AG09319 (cell line): ENCODE data around the gene HOXD10.

Experiments used
- DNase-seq: peaks from one replicate; pipeline ENCODE4 v3.0.0-alpha.2; 2010; ENCODE audit warnings: low read depth; ENCODE audit errors: extremely low read depth
- TF ChIP-seq, protein P1 (sequence below): IDR thresholded peaks from 2 replicates; pipeline ENCODE4 v1.5.1; 2011; ENCODE audit warnings: low read depth, mild to moderate bottlenecking, inconsistent platforms, low read length, moderate library complexity

Gene HOXD10

GRCh38 chr2:176107731-176108181, 8.8 kb upstream of the HOXD10 start:
- TF ChIP-seq, protein P1, sequence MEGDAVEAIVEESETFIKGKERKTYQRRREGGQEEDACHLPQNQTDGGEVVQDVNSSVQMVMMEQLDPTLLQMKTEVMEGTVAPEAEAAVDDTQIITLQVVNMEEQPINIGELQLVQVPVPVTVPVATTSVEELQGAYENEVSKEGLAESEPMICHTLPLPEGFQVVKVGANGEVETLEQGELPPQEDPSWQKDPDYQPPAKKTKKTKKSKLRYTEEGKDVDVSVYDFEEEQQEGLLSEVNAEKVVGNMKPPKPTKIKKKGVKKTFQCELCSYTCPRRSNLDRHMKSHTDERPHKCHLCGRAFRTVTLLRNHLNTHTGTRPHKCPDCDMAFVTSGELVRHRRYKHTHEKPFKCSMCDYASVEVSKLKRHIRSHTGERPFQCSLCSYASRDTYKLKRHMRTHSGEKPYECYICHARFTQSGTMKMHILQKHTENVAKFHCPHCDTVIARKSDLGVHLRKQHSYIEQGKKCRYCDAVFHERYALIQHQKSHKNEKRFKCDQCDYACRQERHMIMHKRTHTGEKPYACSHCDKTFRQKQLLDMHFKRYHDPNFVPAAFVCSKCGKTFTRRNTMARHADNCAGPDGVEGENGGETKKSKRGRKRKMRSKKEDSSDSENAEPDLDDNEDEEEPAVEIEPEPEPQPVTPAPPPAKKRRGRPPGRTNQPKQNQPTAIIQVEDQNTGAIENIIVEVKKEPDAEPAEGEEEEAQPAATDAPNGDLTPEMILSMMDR: no peak
- DNase-seq: no peak

GRCh38 chr2:176109192-176109901, 7.2 kb upstream of the HOXD10 start:
- DNase-seq: no peak
- TF ChIP-seq, protein P1: no peak

DNA sequence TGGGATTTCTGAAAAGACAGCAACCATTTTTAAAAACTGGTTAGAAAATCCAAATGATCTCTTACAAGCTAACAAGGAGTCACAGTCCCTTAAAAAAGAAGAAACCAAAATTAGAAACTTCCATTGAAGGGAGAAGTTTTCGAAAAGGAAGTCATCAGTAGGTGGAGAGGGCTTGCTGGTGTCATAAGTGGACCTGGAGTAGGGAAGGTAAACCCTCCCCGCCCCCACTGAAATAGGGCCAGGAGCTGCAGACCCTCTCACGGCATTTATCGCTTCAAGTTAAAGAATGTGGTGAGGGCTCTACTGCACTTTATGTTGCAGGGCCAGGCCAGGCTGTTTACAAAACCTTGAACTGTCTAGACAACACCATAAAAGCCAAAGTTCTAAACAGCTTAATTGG, 6.6 kb upstream of the HOXD10 start:
- no peak for DNase-seq
- TF ChIP-seq, protein P1: no peak

DNA sequence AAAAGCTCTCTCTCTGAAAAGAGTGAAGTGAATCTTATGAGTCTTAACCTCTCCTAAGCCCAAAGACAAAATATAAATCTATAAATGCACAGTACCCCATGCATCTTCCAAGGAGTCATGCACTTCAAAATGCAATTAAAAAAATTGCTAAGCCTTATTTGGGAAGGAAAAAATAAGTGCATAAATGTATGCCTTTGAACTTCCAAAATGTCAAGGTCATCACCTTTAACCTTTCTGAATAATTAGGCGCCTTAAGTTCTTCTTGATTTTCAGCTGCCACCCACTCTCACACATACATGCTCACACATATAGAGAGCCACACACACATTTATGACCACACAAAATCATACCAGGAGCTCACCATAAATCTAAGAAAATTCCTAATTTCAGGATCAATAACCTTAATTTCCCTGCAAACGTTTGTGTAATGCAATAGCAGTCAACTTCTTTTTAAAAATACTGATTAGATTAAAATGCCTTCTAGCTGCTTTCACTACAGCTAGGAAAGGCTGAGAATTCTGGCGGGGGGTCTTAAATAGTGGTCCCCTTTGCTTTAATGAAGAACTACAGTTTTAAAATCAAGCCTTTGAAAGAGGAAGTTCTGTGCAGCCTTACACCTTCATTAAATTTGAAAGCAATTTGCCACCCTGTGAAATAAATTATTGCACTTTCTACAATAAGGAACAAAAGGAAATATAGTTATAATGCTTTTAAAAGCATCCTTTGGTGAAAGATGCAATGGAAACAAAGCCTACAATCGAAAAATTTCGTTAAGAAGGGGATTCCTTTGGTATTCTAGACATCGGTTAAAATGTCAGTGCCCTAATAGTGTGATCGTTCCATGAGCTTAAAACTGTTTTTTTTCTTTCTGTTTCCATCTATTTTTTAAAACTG, 5.9 kb upstream of the HOXD10 start:
- no peak for DNase-seq
- TF ChIP-seq, protein P1: no peak

GRCh38 chr2:176111309-176111663, 5.3 kb upstream of the HOXD10 start:
- TF ChIP-seq, protein P1: peak; percentile 54
- DNase-seq: no peak

- TF ChIP-seq, protein P1: no peak
- DNase-seq: no peak
These were observed 4.7 kb upstream of the HOXD10 start for GRCh38 chr2:176111846-176112374.
